Gastroesophageal sphincter (tissue), 3 donors: Measurements from ENCODE around the gene LRRFIP2.

Experiments
- EP300 ChIP-seq: sonication (generic); formaldehyde crosslinking; IDR thresholded peaks from one replicate; pipeline ENCODE4 v1.6.1; 2017; ENCODE audit warnings: antibody characterized with exemption, mild to moderate bottlenecking
- POLR2A ChIP-seq, 2 donors: fragments of 450-650 bp; IDR thresholded peaks; one replicate each; pipeline ENCODE4 v1.6.1; 2017; ENCODE audit warnings: antibody characterized with exemption in 2 of 2, mild to moderate bottlenecking in 2 of 2, moderate library complexity in 1 of 2
- POLR2AphosphoS5 ChIP-seq: sonication (generic); formaldehyde crosslinking; IDR thresholded peaks from one replicate; pipeline ENCODE4 v1.6.1; 2017; ENCODE audit warnings: antibody characterized with exemption
- TF ChIP-seq, protein P1 (sequence below), 4 experiments: fragments of 200-600 bp in 2 of 4; fragments of 450-650 bp in 2 of 4; sonication (generic) in 1 of 4; IDR thresholded peaks; one replicate each; pipeline ENCODE4 v1.5.1; 2017 to 2019; ENCODE audit warnings: antibody characterized with exemption in 4 of 4, mild to moderate bottlenecking in 2 of 4, moderate library complexity in 2 of 4

DNA sequence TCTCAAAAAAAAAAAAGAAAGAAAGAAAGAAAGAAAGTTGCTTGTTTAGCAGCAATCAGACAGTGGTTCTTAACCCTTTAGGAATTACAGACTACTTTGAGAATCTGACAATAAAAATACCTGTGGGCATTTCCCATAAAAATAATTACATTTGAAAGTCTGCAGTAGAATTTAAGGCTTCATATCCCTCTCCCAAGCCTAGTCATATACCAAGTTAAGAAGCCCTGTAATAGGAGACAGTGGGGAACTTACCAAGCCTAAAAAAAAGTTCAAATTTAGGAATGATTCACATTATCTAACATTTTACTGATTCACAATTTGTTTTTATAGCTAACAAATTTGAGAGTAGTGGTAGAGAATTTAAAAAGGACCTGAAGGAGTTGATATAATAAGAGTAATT, 47.5 kb downstream of the LRRFIP2 start:
- TF ChIP-seq EP300 (no peak), POLR2A (IDR thresholded peaks at IDR 0.05) (no peak), POLR2AphosphoS5 (no peak)
- TF ChIP-seq, protein P1, sequence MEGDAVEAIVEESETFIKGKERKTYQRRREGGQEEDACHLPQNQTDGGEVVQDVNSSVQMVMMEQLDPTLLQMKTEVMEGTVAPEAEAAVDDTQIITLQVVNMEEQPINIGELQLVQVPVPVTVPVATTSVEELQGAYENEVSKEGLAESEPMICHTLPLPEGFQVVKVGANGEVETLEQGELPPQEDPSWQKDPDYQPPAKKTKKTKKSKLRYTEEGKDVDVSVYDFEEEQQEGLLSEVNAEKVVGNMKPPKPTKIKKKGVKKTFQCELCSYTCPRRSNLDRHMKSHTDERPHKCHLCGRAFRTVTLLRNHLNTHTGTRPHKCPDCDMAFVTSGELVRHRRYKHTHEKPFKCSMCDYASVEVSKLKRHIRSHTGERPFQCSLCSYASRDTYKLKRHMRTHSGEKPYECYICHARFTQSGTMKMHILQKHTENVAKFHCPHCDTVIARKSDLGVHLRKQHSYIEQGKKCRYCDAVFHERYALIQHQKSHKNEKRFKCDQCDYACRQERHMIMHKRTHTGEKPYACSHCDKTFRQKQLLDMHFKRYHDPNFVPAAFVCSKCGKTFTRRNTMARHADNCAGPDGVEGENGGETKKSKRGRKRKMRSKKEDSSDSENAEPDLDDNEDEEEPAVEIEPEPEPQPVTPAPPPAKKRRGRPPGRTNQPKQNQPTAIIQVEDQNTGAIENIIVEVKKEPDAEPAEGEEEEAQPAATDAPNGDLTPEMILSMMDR (IDR thresholded peaks at IDR 0.05): no peak
